ENCODE results near the gene CERS2.

DNA sequence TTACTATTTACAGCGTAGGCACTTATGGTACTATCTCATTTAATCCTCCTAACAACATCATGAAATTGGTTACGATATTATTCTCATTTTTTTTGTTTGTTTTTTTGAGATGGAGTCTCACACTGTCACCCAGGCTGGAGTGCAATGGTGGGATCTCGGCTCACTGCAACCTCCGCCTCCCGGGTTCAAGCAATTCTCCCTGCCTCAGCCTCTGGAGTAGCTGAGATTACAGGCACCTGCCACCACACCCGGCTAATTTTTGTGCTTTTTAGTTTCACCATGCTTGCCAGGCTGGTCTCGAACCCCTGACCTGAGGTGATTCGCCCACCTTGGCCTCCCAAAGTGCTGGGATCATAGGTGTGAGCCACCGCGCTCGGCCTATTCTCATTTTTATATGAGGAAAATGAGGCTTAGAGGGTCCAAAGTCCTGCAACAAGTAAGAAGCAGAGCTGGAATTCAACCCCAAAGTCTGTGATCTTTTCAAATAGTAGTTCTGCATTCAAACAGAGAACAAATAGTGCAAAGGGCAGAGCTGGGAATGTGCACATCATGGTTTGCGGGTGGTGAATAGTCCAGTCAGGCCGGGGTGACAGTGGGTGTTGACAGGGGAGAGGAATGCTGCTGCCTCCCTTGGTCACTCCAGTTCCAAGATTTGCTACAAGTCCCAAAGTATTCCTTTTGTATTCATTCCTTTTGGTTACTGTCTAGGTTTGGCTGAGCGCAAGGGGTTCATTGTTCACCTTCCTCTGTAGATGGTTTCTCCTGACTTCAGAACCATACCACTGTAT, 38.2 kb upstream of the CERS2 start:
- no peak for TF ChIP-seq POLR2A (IDR thresholded peaks at IDR 0.05)
- TF ChIP-seq, protein P1, sequence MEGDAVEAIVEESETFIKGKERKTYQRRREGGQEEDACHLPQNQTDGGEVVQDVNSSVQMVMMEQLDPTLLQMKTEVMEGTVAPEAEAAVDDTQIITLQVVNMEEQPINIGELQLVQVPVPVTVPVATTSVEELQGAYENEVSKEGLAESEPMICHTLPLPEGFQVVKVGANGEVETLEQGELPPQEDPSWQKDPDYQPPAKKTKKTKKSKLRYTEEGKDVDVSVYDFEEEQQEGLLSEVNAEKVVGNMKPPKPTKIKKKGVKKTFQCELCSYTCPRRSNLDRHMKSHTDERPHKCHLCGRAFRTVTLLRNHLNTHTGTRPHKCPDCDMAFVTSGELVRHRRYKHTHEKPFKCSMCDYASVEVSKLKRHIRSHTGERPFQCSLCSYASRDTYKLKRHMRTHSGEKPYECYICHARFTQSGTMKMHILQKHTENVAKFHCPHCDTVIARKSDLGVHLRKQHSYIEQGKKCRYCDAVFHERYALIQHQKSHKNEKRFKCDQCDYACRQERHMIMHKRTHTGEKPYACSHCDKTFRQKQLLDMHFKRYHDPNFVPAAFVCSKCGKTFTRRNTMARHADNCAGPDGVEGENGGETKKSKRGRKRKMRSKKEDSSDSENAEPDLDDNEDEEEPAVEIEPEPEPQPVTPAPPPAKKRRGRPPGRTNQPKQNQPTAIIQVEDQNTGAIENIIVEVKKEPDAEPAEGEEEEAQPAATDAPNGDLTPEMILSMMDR (IDR thresholded peaks at IDR 0.05) = no peak

All from uterus (tissue), 2 donors.